Left renal pelvis (tissue), 4 donors: ENCODE data around the gene FCRL1. TPM values are rescaled to one million over a fixed set of nuclear protein-coding genes. Genes with fewer than 3 reads are reported as not detected.

Source experiments
- DNase-seq, 4 donors: peaks; one replicate each; pipeline ENCODE4 v3.0.0-alpha.2; 2013; ENCODE audit warnings: low read depth in 4 of 4, low spot score in 3 of 4
- polyA plus RNA-seq, 4 donors: library from polyadenylated mRNA; unstranded; fragments of 120-200 nt; gene quantifications; one replicate each; pipeline ENCODE4 v1.2.1, GENCODE V29; 2013; ENCODE audit not compliant: insufficient read length in 4 of 4

FCRL1 gene, protein sequence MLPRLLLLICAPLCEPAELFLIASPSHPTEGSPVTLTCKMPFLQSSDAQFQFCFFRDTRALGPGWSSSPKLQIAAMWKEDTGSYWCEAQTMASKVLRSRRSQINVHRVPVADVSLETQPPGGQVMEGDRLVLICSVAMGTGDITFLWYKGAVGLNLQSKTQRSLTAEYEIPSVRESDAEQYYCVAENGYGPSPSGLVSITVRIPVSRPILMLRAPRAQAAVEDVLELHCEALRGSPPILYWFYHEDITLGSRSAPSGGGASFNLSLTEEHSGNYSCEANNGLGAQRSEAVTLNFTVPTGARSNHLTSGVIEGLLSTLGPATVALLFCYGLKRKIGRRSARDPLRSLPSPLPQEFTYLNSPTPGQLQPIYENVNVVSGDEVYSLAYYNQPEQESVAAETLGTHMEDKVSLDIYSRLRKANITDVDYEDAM
- polyA plus RNA-seq: under 1 TPM in 1 of 4 donors, not detected in 3; 0.74 TPM

DNA sequence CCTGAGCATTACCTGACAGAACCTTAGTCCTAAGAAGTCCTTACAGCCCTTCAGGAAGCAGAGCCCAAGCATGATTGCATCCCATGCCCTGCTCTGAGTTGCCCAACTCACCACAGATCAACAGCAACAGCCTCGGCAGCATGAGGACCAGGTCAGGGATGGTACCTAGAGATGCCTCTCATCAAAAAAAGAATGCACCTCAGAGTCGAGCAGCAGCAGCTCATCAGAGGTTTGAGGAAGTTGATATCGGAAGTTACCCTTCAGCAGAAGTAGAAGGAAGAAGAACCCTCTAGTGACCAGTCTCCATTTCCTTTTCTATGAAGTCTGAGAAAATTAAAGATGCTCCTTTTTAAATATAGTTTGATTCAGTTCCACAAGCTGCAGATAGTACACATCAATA lies at the start of gene FCRL1:
TSS of gene FCRL1 (minus strand) at position 225 of the 400 bp plus-strand sequence. CDS start at position 142, 83 bp downstream.
- DNase-seq: no peak

DNA sequence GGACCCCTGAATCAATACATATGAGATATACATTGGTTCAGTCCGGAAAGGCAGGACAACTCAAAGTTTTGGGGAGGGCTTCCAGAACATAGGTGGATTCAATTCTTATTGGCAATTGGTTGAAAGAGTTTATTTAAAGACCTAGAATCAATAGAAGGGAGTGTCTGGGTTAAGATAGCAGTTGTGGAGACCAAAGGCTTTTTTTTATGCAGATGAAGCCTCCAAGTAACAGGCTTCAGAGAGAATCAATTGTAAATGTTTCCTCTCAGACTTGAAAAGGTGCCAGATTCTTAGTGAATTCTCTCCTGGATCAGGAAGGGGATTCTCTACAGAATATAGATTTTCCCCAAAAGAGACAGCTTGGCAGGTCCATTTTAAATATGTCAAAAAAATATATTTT lies 48.7 kb upstream of the FCRL1 start:
- DNase-seq: no peak

DNA sequence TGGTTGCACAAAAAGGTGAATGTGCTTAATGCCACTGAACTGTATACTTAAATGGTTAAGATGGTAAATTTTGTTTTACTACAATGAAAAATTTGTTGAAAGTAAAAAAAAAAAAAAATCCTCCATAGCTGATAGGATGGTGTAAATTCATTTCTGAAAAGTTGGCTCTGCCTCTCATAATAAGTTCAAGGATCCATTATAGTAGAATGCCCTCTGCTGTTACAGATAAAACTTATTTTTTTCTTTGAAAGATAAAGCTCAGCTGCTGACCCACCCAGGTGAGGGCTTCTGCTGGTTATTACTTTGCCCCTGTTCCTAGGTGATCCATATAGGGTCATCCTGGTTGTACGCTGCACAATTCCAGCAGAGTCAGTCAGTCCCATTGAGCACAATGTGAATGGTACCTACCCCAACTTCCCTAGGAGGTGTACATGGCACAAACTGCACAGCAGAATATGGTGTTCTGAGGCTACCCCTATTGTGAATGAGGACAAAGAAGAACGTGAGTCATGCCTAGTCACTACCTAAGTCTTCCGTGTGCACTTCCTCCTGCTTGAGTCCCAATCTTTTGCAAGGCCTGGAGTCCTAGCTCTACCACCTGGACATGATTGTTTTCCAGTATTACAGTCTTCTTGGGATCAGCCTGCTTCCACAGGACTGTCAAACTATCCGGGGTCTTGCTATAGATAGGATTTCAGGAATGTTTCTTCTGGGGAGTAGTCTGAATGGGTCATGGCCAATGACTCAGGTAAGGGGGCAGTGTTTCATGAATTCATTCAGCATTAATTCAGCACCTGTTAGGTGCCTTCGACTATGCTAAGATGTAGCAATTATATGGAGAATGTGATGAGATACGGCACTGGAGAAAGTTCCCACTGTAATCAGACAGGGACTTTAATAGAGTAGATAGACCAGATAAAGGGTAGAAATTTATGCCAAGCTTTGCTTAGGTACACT lies 42.5 kb upstream of the FCRL1 start:
- no peak for DNase-seq

DNA sequence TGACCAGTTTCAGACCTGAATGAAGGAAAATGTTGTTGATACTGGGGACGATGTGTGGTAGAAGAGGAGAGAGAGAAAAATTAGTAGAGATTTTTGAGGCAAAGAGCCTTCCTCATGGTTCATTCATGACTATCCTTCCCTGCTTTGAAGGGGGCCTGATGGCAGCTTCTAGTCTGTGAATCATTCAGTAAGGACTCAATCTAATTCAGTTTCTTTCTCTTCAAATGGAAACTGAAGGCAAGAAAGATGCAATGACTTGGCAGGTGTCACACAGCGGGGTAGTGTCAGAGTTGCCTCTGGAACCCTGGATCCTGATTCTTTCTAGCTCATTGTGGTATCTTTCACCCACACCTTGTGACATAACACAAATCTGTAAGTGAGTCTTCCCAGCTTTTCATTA lies 36.6 kb upstream of the FCRL1 start:
- no peak for DNase-seq

DNA sequence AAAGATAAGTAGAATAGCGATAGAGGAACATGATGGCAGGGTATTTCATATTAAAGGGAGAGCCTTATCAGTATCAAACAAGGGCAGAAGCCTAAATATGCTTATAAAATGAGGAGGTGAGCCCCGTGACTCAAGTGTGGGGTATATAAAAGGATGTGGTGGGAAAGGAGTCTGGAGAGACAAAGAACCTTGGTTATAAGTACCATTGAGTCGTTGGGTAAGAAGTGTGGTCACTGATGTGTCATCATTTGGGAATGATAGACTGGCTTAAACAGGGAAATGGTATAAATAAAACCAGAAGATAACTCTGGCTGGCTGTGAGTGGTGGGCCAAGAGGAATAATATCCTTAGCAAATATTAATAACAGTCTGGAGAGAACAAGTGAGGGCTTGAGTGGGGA lies 32.6 kb upstream of the FCRL1 start:
- no peak for DNase-seq

DNA sequence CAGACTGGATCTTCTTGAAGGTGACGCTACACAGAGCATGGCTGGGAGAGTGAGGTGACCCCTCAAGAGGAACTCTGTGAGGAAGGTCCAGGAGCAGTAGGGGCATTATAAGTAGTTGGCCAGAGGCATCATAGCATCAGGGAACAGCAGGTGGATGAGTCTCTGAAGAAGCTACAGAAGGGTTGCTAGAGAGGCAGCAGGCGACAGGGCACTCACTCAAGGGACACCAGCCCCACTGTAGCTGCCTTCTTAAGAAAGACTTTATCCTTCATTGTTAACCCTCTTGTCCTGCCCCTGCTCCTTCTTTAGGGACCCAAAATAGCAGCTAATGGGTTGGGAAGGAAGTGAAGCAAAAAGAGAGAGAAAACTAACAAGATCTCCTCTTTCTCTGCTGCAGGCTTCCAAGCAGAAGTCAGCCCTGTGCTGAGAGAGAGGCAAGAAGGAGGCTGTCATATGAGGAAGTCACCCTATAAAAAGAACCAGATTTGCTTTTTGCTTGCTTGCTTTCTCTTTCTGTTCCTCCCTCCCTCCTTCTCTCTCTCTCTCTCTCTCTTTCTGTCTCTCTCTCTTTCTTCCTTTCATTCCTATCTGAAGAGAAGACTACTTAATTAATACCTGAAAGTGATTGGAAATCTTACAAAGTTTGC lies 29.4 kb upstream of the FCRL1 start:
- DNase-seq: no peak

DNA sequence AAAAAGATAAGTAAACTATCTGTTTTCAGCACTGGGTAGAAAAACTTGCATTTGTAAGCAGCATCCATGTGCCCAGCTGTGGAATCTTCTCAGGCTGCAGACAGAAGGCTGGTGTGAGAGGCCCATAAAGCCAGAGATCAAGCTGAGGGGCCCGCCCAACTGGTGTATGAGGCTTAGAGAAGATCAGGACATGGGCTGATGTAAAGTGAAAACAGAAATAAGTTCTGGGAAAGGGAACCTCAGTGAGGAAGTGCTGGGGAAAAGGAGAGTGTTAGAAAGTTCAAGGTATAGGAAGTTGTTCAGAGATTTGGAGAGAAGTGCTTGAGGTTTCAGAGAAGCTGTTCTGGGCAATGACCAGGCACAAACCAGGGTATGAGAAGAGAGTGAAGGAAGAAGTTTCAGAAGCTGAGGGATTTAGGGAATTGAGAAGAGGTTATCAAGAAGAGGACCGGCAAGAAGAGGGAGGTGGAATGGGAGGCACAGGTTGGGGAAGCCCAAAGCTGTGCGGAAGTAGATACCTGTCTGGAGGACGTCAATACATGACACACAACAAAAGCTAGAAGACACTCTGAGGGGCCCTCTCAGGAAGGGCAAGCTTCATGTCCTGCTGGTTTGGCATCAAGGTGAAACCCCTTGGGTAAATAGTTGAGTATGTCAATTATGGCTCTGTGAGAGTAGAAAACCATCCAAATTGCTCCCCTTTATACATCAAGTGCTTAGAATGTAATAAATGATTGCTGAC lies 24.3 kb upstream of the FCRL1 start:
- no peak for DNase-seq

DNA sequence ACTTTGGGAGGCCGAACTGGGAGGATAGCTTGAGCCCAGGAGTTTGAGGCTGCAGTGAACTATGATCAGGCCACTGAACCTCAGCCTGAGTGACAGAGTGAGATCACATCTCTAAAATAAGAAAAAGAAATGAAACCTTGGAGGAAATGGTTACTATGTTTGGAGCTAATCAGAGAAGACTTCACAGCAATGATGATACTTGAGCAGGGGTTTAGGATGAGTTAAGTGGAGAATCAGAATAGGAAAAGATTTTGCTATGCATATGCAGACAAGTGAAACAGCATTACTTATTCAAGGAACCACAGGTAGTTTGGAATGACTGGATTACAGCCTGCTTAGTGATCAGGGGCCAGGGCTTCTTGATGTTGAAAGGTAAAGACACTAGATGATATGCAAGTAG lies 23.0 kb upstream of the FCRL1 start:
- DNase-seq: no peak

DNA sequence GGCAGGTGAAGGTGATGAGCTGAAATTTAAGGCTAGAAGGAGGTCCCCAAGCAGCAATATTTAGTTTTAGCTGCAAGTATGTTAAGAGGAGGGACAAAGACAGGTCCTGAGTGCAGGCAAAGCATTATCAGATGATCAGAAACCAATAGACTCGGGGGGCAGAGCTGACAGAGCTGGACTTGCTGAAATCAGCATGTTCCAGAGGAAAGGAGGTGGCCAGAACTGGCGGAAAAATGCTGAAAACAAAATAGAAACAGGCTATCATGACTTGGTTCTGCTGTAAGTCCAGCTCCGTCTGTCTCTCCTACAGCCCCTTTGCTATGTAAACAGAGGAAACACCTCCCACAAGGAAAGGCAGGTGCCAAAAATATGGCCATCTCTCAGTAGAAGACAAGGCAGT lies 21.8 kb upstream of the FCRL1 start, which contains the start of gene CD5L:
TSS of gene CD5L (minus strand) at position 101 of the 400 bp plus-strand sequence. CDS start 107 bp downstream, outside the sequence.
- DNase-seq: no peak

DNA sequence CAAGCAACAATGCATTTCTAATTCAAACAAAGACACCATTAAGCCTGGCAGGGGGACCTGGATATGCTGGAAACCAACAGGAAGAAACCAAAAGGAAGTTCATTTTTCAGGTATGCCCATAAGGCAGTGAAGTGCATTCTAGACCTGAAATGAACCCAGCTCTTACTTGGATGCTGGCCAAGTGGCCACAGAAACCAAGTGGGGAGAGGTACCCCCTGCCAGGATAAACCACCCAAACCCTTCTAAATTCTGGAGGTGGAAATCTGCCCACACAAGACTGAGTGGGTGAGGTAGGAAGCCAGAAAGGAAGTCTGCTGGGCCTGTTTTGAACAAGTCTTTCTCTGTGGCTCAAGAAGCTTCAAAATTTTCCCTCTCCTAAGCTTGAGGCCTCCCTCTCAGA lies 19.0 kb upstream of the FCRL1 start:
- no peak for DNase-seq

DNA sequence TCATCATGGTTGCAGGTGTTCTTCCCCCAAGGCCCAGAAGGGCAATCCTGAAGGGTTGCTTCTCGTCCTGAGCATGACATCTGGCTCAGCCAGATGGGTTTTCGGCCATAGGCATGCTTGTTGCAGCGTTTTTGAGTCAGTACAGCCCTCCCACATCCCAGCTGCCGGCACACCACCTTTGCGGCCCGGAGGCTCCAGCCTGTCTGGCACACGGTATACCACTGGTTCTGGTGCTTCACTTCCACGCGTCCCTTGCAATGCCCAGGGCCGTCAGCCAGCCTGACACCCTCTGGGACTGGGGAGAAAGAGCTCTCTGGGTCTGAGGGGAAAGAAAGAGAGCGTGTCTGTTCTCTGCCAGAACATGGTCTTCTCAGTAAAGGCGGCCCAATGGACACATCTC lies 14.5 kb upstream of the FCRL1 start:
- DNase-seq: no peak

DNA sequence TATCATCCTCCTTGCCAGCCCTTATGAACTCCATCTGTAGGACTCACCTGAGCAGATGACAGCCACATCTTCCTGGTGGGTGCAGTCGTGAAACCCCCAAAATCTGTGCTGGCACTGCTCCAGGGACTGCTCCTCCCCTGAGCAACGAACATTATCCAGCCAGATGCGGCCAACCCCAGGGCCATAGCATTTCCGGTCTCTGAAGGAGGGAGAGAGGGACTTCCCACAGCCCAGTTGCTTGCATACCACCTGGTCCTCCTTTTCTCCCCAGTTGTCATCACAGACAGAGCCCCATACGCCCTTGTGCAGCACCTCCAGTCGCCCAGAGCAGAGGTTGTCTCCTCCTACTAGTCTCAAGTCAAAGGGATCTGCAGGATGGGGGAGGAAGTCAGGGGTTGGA lies 13.2 kb upstream of the FCRL1 start:
- DNase-seq: no peak

DNA sequence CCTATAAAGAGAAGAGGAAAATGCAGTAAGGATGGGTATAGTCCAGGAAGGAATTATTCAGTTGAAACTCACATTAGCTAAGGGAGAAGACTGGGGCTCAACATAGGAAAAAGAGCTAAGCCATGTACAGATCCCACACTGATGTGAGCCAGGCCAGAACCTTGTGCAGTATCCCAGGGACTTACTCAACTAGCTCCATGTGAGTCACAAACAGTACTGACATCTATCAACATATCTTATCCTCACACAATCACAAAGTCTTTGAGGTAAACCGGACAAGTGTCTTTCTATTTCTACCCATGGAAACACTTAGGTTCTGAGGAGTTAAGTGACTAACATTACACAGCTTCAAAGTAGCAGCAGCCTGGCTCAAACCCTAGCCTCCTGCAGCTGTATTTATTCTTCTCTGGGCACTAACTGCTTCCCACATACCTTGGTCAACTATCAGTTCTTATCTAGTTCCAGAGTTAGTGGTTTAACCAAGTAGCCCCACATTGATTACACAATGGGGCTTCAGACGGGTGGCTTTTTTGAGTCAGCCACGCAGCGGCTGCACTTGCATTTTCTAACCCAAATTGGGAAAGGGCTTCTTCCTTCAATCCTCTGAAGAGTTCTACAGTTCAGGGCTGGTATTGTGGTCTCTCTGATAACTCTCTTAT lies 12.2 kb upstream of the FCRL1 start:
- DNase-seq: no peak

DNA sequence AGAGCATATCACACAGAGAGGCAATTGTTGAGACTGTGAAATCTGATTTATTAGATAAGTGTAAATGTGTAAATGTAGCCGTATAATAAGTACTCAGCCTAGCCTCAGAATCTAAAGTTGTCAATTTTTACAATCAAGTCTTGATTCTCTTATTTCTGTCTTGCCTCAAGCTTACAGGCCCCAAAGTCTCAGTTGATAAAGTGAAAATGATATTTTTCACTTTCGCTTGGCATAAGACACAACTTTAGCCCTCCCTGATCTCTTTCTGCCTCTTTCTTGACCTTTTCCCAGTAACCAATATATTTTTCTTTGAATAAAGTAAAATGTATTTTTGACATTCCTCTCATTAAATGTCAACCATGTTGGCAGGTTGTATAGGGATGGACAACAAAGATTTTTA lies 11.0 kb upstream of the FCRL1 start:
- DNase-seq: no peak

DNA sequence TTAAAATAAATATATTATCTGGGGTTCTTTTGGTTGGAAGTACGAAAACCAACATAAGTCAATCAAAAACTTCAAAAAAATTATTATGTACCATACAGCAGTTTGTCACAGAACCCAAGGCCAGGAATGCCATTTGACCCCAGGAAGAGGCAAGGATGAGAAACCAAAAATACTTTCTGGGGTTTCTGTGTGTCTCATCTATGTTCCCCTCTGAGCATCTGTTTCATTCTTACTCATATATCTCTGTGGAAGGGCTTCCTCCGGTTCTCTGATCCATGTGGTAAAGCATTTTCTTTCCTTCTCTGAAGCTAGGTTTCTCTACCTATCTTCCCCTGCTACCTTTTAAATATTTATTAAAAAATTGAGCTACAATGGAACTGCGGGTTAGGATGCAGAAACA lies 9.8 kb upstream of the FCRL1 start:
- DNase-seq: no peak

DNA sequence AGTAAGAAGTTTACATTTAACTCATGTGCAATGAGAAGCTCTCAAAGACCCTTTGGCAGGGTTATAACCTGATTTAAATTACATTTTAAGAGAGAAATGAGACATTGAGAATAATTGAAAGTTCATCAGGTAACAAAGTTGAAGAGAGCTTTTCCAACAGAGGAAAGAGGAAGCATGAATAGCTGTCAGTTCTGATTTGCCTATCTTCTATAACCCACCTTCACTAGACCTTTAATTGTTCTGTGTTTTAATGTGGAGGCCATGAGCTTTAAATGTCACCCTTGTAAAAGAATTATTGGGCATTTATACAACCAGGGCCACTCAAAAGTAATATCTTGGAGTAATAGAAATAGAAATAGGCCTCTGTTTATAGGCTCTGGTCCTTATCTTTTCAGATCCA lies 9.3 kb upstream of the FCRL1 start:
- DNase-seq: no peak

DNA sequence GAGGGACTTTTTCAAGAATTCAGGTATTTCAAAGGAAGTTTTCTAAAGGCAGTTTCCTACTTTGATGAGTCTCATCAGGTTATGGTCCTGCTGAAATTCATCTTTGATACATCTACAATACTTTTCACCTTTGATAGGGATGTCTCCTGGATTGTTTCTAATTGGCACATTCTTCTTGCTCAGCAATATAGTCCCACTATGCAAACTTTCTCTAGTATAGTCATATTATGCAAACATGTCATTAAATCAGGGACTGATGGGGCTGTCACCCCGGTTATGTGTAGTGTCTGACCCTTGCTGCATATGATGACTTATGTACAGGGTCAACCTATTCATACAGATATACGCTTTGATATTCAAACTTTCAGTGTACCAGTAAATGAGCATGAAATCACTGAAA lies 379 bp upstream of the FCRL1 start:
- DNase-seq: no peak

DNA sequence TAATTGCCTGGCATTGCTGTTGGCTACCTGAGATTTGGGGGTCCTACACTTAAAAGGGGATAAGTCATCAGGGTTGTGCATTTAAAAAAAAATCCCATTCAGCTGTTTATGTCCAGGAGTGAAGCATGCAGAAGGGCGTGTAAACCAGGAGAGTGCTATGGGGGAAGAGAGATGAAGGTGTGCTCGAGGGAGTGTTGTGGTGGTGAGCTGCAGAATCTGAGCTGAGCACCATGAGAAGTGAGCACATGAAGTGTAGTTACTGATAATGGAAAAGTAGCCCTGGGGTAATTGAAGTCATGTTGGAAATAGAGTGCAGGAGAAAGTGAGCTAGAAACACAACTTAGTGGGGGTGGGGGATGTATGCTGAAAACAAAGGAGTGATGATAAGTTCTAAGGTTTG lies 705 bp downstream of the FCRL1 start:
- no peak for DNase-seq

DNA sequence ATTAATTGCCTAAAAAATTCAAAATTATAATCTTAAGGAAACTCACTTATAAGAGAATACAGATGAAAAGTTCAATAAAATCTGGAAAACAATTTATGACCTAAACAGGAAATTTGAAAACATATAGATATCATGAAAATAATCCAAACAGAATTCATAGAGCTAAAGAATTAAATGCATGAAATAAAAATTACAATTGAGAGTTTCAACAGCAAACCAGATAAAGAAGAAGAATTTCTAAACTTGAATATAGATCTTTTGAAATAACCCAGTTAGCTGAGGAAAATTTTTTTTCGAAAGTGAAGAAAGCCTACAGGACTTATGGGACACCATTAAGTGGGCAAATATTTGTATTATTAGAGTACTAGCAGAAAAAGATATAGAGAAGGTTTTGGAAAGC lies 6.7 kb downstream of the FCRL1 start:
- DNase-seq: no peak
